Gastroesophageal sphincter (tissue), 4 donors: ENCODE measurements around the gene U2AF1L4. TPM values are rescaled to one million over a fixed set of nuclear protein-coding genes. Genes with fewer than 3 reads are reported as not detected.

Experiments
- ATAC-seq: fragments of 150-250 bp; one replicate; pipeline ENCODE4 v1.9.1; 2016; ENCODE audit warnings: mild to moderate bottlenecking, moderate library complexity
- H3K27ac ChIP-seq, 4 donors: fragments of 200-600 bp; sonication (generic) in 3 of 4; 1 replicate in 3 of 4; 2 replicates in 1 of 4; pipeline ENCODE4 v1.5.1; 2016 to 2019
- H3K27me3 ChIP-seq: fragments of 200-600 bp; sonication (generic); one replicate; pipeline ENCODE4 v1.5.1; 2019
- H3K36me3 ChIP-seq, 2 donors: fragments of 200-600 bp; sonication (generic); one replicate each; pipeline ENCODE4 v1.5.1; 2019; ENCODE audit warnings: control low read depth in 1 of 2
- H3K4me1 ChIP-seq, 3 donors: fragments of 200-600 bp; sonication (generic); 1 replicate in 2 of 3; 2 replicates in 1 of 3; pipeline ENCODE4 v1.5.1; 2016 to 2019; ENCODE audit warnings: control low read depth in 2 of 3
- H3K4me3 ChIP-seq, 2 donors: fragments of 200-600 bp; sonication (generic); one replicate each; pipeline ENCODE4 v1.5.1; 2019; ENCODE audit warnings: mild to moderate bottlenecking in 1 of 2, moderate library complexity in 1 of 2
- H3K9me3 ChIP-seq, 3 donors: fragments of 200-600 bp; sonication (generic); one replicate each; pipeline ENCODE4 v1.5.1; 2017 to 2019; ENCODE audit warnings: control low read depth in 2 of 3
- CTCF ChIP-seq, 4 experiments: fragments of 200-600 bp in 2 of 4; fragments of 450-650 bp in 2 of 4; sonication (generic) in 1 of 4; IDR thresholded peaks; one replicate each; pipeline ENCODE4 v1.5.1; 2017 to 2019; ENCODE audit warnings: antibody characterized with exemption in 4 of 4, mild to moderate bottlenecking in 2 of 4, moderate library complexity in 2 of 4
- EP300 ChIP-seq: sonication (generic); formaldehyde crosslinking; IDR thresholded peaks from one replicate; pipeline ENCODE4 v1.6.1; 2017; ENCODE audit warnings: antibody characterized with exemption, mild to moderate bottlenecking
- POLR2A ChIP-seq, 2 donors: fragments of 450-650 bp; IDR thresholded peaks; one replicate each; pipeline ENCODE4 v1.6.1; 2017; ENCODE audit warnings: antibody characterized with exemption in 2 of 2, mild to moderate bottlenecking in 2 of 2, moderate library complexity in 1 of 2
- POLR2AphosphoS5 ChIP-seq: sonication (generic); formaldehyde crosslinking; IDR thresholded peaks from one replicate; pipeline ENCODE4 v1.6.1; 2017; ENCODE audit warnings: antibody characterized with exemption
- WGBS, 2 donors: methylation state at CpG; one replicate each; pipeline ENCODE4 v1.1.5; 2018; ENCODE audit warnings: low coverage in 1 of 2; 5-methylcytosine and 5-hydroxymethylcytosine counted together
- total RNA-seq, 4 donors: library from RNA; depleted of rRNA; stranded (reverse); fragments of >200 nt; gene quantifications; one replicate each; pipeline ENCODE4 v1.1.0, GENCODE V29; 2016

Gene U2AF1L4
- total RNA-seq, 4 donors from 2014 or later, result 7.5 to 29.3 (median 23.7) TPM

GRCh38 chr19:35693835-35694599 is 51.2 kb downstream of the U2AF1L4 start:
- 14 to 25% methylated on average over 4 to 7 of the region's 8 CpGs for WGBS, 2 donors
- no peaks in the 10 kb centered on the region for H3K36me3 ChIP-seq
- TF ChIP-seq POLR2AphosphoS5 (no peak), CTCF (IDR thresholded peaks at IDR 0.05) (peak in 3 of 4 experiments; percentile 93 to 96 (median 94)), POLR2A (IDR thresholded peaks at IDR 0.05) (no peak)
- no peaks in the 10 kb centered on the region for H3K4me1 ChIP-seq
- no peak overlapping the region for H3K4me3 ChIP-seq
- H3K9me3 ChIP-seq, result no peaks in the 10 kb centered on the region
- H3K27me3 ChIP-seq, result no peaks in the 10 kb centered on the region
- H3K27ac ChIP-seq, result no peak overlapping the region
- peak; percentile 99 for ATAC-seq

- WGBS, 2 donors, result 0 to 5% methylated on average over 2 to 8 of the region's 8 CpGs
Measured at GRCh38 chr19:35693422-35693821, 51.8 kb downstream of the U2AF1L4 start.

More at GRCh38 chr19:35693422-35693821, 51.8 kb downstream of the U2AF1L4 start:
- ATAC-seq, result no peak
- Histone ChIP-seq H3K36me3 (no peaks in the 10 kb centered on the region), H3K4me3 (no peak overlapping the region), H3K27ac (no peak overlapping the region), H3K27me3 (peaks cover 6% of the 10 kb centered on the region), H3K4me1 (no peaks in the 10 kb centered on the region), H3K9me3 (no peaks in the 10 kb centered on the region)
- TF ChIP-seq CTCF (IDR thresholded peaks at IDR 0.05) (no peak), EP300 (no peak), POLR2AphosphoS5 (no peak), POLR2A (IDR thresholded peaks at IDR 0.05) (no peak)

Other genes with a start within 250 kb of the U2AF1L4 start
- gene DMKN, start 231.8 kb downstream of the U2AF1L4 start, total RNA-seq, result 10 to 100 TPM in 2 of 4 donors, 1 to 10 TPM in 2; 5.6 to 20.0 (median 9.0) TPM
- 10 to 100 TPM in 1 of 4 donors, 1 to 10 TPM in 2, not detected in 1; 1.0 to 13.4 (median 1.2) TPM for gene SBSN, start 217.1 kb downstream of the U2AF1L4 start, total RNA-seq
- not detected for gene GAPDHS, start 212.0 kb downstream of the U2AF1L4 start, total RNA-seq
- gene TMEM147, start 199.8 kb downstream of the U2AF1L4 start, total RNA-seq, result 10 to 100 TPM; 60.0 to 82.6 (median 64.1) TPM
- not detected for gene ATP4A, start 181.8 kb downstream of the U2AF1L4 start, total RNA-seq
- gene PMIS2, start 159.2 kb downstream of the U2AF1L4 start, total RNA-seq, result not detected
- gene HAUS5, start 132.7 kb downstream of the U2AF1L4 start, total RNA-seq, result 1 to 10 TPM; 3.9 to 8.7 (median 6.2) TPM
- 10 to 100 TPM; 66.1 to 98.0 (median 72.8) TPM for gene RBM42, start 116.4 kb downstream of the U2AF1L4 start, total RNA-seq
- not detected for gene ETV2, start 103.7 kb downstream of the U2AF1L4 start, total RNA-seq
- 100 to 1,000 TPM; 403 to 607 (median 414) TPM for gene COX6B1, start 97.1 kb downstream of the U2AF1L4 start, total RNA-seq
- not detected for gene UPK1A, start 78.9 kb downstream of the U2AF1L4 start, total RNA-seq
- under 1 TPM in 2 of 4 donors, not detected in 2; 0.31 TPM for gene ZBTB32, start 40.9 kb downstream of the U2AF1L4 start, total RNA-seq
- gene KMT2B, start 27.4 kb downstream of the U2AF1L4 start, total RNA-seq, result 10 to 100 TPM in 3 of 4 donors, 1 to 10 TPM in 1; 7.7 to 27.0 (median 17.5) TPM
- gene IGFLR1, start 3.0 kb downstream of the U2AF1L4 start, total RNA-seq, result 10 to 100 TPM in 1 of 4 donors, 1 to 10 TPM in 3; 4.6 to 14.3 (median 6.7) TPM
- 10 to 100 TPM; 20.4 to 35.7 (median 29.5) TPM for gene PSENEN, start 233 bp upstream of the U2AF1L4 start, total RNA-seq
- 10 to 100 TPM; 14.4 to 29.4 (median 18.7) TPM for gene LIN37, start 3.2 kb upstream of the U2AF1L4 start, total RNA-seq
- gene HSPB6, start 11.6 kb upstream of the U2AF1L4 start, total RNA-seq, result 100 to 1,000 TPM in 2 of 4 donors, 10 to 100 TPM in 2; 44.9 to 119 (median 96.6) TPM
- 10 to 100 TPM; 10.1 to 17.1 (median 13.4) TPM for gene PROSER3, start 12.8 kb upstream of the U2AF1L4 start, total RNA-seq
- gene ARHGAP33, start 30.1 kb upstream of the U2AF1L4 start, total RNA-seq, result 10 to 100 TPM in 1 of 4 donors, 1 to 10 TPM in 3; 3.1 to 22.6 (median 5.5) TPM
- not detected for gene PRODH2, start 67.4 kb upstream of the U2AF1L4 start, total RNA-seq
- gene NPHS1, start 107.1 kb upstream of the U2AF1L4 start, total RNA-seq, result not detected
- gene KIRREL2, start 111.5 kb upstream of the U2AF1L4 start, total RNA-seq, result not detected
- 10 to 100 TPM in 1 of 4 donors, 1 to 10 TPM in 3; 4.7 to 10.0 (median 8.8) TPM for gene APLP1, start 123.2 kb upstream of the U2AF1L4 start, total RNA-seq
- 1 to 10 TPM; 2.8 to 9.5 (median 5.7) TPM for gene NFKBID, start 155.1 kb upstream of the U2AF1L4 start, total RNA-seq
- gene HCST, start 157.1 kb upstream of the U2AF1L4 start, total RNA-seq, result 1 to 10 TPM in 3 of 4 donors, not detected in 1; 1.8 to 3.1 (median 3.0) TPM
- 100 to 1,000 TPM in 1 of 4 donors, 10 to 100 TPM in 2, 1 to 10 TPM in 1; 3.0 to 116 (median 45.3) TPM for gene TYROBP, start 162.9 kb upstream of the U2AF1L4 start, total RNA-seq
- 10 to 100 TPM in 2 of 4 donors, 1 to 10 TPM in 2; 6.7 to 18.5 (median 9.1) TPM for gene LRFN3, start 191.0 kb upstream of the U2AF1L4 start, total RNA-seq
- gene SDHAF1, start 249.8 kb upstream of the U2AF1L4 start, total RNA-seq, result 10 to 100 TPM; 44.0 to 52.7 (median 49.8) TPM